ENCODE measurements around the gene ECHS1. TPM values are rescaled to one million over a fixed set of nuclear protein-coding genes. Genes with fewer than 3 reads are reported as not detected.

The ECHS1 gene
- total RNA-seq, 4 donors from 2014 or later, result 64.0 to 77.7 (median 73.2) TPM

GRCh38 chr10:133357285-133358161, 15.6 kb downstream of the ECHS1 start, which contains the start of gene FUOM:
Gene FUOM (minus strand): TSS chr10:133358019. CDS start chr10:133358007, 12 bp downstream.
- Histone ChIP-seq H3K36me3 (peaks cover 0 to 13% (median 10%) of the 10 kb centered on the region in 4 donors), H3K27ac (replicated peaks in 1 of 4) (peak within 1 kb of the TSS; percentile 33 to 63 (median 44)), H3K4me3 (peak within 1 kb of the TSS; percentile 59 to 74 (median 62)), H3K4me1 (peaks cover 16 to 23% (median 17%) of the 10 kb centered on the region in 4 donors), H3K9me3 (no peaks in the 10 kb centered on the region), H3K27me3 (peaks cover 0 to 47% (median 10%) of the 10 kb centered on the region in 4 donors)
- TF ChIP-seq CTCF (IDR thresholded peaks at IDR 0.05) (no peak), POLR2AphosphoS5 (IDR thresholded peaks at IDR 0.05) (peak in 1 of 2 donors; percentile 44)
- DNase-seq (ENCODE audit: extremely low spot score), result no peak
- WGBS, result 0% methylated on average over 2 of the region's 83 CpGs
- intact Hi-C loops (cut with DNase I), result no loop called here

- intact Hi-C loops (cut with DNase I), result no loop called here
- H3K27me3 ChIP-seq, result peaks cover 0 to 55% (median 10%) of the 10 kb centered on the region in 4 donors
- no peaks in the 10 kb centered on the region for H3K9me3 ChIP-seq
- H3K4me1 ChIP-seq, result peaks cover 16 to 23% (median 17%) of the 10 kb centered on the region in 4 donors
- H3K27ac ChIP-seq (replicated peaks in 1 of 4), result peak overlapping the region in 2 of 4 donors; percentile 37 to 52
- peaks cover 0 to 5% (median 2%) of the 10 kb centered on the region in 4 donors for H3K36me3 ChIP-seq
- TF ChIP-seq CTCF (IDR thresholded peaks at IDR 0.05) (no peak), POLR2AphosphoS5 (IDR thresholded peaks at IDR 0.05) (no peak), POLR2A (IDR thresholded peaks at IDR 0.05; ENCODE audit: low read depth) (no peak), EP300 (IDR thresholded peaks at IDR 0.05) (no peak)
- WGBS, result 76% methylated on average over 5 of the region's 27 CpGs
- no peak for DNase-seq (ENCODE audit: extremely low spot score)
- peak overlapping the region; percentile 59 to 74 (median 62) for H3K4me3 ChIP-seq
Measured at GRCh38 chr10:133356549-133357284, 16.4 kb downstream of the ECHS1 start.

GRCh38 chr10:133355991-133356390, 17.2 kb downstream of the ECHS1 start:
- no peak for DNase-seq (ENCODE audit: extremely low spot score)
- H3K9me3 ChIP-seq, result no peaks in the 10 kb centered on the region
- 100% methylated on average over 1 of the region's 3 CpGs for WGBS
- intact Hi-C loops (cut with DNase I), result no loop called here
- H3K4me1 ChIP-seq, result peaks cover 16 to 23% (median 17%) of the 10 kb centered on the region in 4 donors
- no peak overlapping the region for H3K4me3 ChIP-seq
- TF ChIP-seq POLR2A (IDR thresholded peaks at IDR 0.05; ENCODE audit: low read depth) (no peak), CTCF (IDR thresholded peaks at IDR 0.05) (no peak), POLR2AphosphoS5 (IDR thresholded peaks at IDR 0.05) (no peak), EP300 (IDR thresholded peaks at IDR 0.05) (no peak)
- H3K27me3 ChIP-seq, result peaks cover 0 to 63% (median 10%) of the 10 kb centered on the region in 4 donors
- no peak overlapping the region for H3K27ac ChIP-seq (replicated peaks in 1 of 4)
- peaks cover 0 to 4% (median 0%) of the 10 kb centered on the region in 4 donors for H3K36me3 ChIP-seq

GRCh38 chr10:133355266-133355665, 17.9 kb downstream of the ECHS1 start:
- intact Hi-C loops (cut with DNase I), result no loop called here
- no peak for DNase-seq (ENCODE audit: extremely low spot score)
- H3K4me3 ChIP-seq, result no peak overlapping the region
- H3K4me1 ChIP-seq, result peaks cover 16 to 23% (median 17%) of the 10 kb centered on the region in 4 donors
- no peak for TF ChIP-seq CTCF (IDR thresholded peaks at IDR 0.05)
- TF ChIP-seq EP300 (IDR thresholded peaks at IDR 0.05), result no peak
- no peak for TF ChIP-seq POLR2AphosphoS5 (IDR thresholded peaks at IDR 0.05)
- no peak for TF ChIP-seq POLR2A (IDR thresholded peaks at IDR 0.05; ENCODE audit: low read depth)
- no peak overlapping the region for H3K27ac ChIP-seq (replicated peaks in 1 of 4)
- H3K36me3 ChIP-seq, result peaks cover 0 to 4% (median 0%) of the 10 kb centered on the region in 4 donors
- peaks cover 0 to 69% (median 10%) of the 10 kb centered on the region in 4 donors for H3K27me3 ChIP-seq
- WGBS, result 100% methylated on average over 3 of the region's 6 CpGs
- H3K9me3 ChIP-seq, result no peaks in the 10 kb centered on the region

Measured in esophagus muscularis mucosa (tissue), 4 donors.